Fibroblast of skin of scalp (primary cell): ENCODE measurements around the gene PUS3.
"Not testable (repeated sequence)": the region's sequence is repeated elsewhere in the genome, so short reads cannot be mapped to it uniquely, and the experiment has no call there.

Experiments
- DNase-seq: peaks from one replicate; pipeline ENCODE4 v3.0.0-alpha.2; 2013

Gene PUS3

GRCh38 chr11:125916683-125917347, 13.8 kb upstream of the PUS3 start:
- DNase-seq: no peak

GRCh38 chr11:125914601-125915000, 11.6 kb upstream of the PUS3 start:
- not testable (repeated sequence) for DNase-seq

GRCh38 chr11:125910226-125910849, 7.3 kb upstream of the PUS3 start:
- DNase-seq: no peak

GRCh38 chr11:125904678-125905077, 1.7 kb upstream of the PUS3 start:
- no peak for DNase-seq

- DNase-seq: no peak
These were observed 979 bp upstream of the PUS3 start, which contains the start of gene DDX25 for GRCh38 chr11:125903711-125904659. TSS of gene DDX25 (plus strand) at chr11:125904508. CDS start at chr11:125904518, 10 bp downstream.

- DNase-seq: no peak
These were observed 604 bp downstream of the PUS3 start for GRCh38 chr11:125902277-125902926.

GRCh38 chr11:125901872-125902271, 1.1 kb downstream of the PUS3 start:
- DNase-seq: no peak

- DNase-seq: no peak
These were observed 10.0 kb downstream of the PUS3 start for GRCh38 chr11:125892994-125893393.

- DNase-seq: peak; percentile 43
These were observed 10.9 kb downstream of the PUS3 start for GRCh38 chr11:125892071-125892470.

- DNase-seq: no peak
These were observed 12.4 kb downstream of the PUS3 start for GRCh38 chr11:125890447-125891100.

- DNase-seq: peak; percentile 97
These were observed 15.4 kb downstream of the PUS3 start, which contains the start of gene HYLS1 for GRCh38 chr11:125887373-125888324. TSS of gene HYLS1 (plus strand) at chr11:125887668. CDS start at chr11:125899369, 11,701 bp downstream.

- DNase-seq: no peak
These were observed 16.0 kb downstream of the PUS3 start for GRCh38 chr11:125886997-125887372.

GRCh38 chr11:125883375-125883774, 19.6 kb downstream of the PUS3 start:
- DNase-seq: no peak

GRCh38 chr11:125881291-125881690, 21.7 kb downstream of the PUS3 start:
- DNase-seq: no peak

GRCh38 chr11:125874556-125875124, 28.4 kb downstream of the PUS3 start:
- DNase-seq: peak; percentile 70

- no peak for DNase-seq
These were observed 29.0 kb downstream of the PUS3 start for GRCh38 chr11:125873881-125874555.

GRCh38 chr11:125872138-125872491, 30.9 kb downstream of the PUS3 start:
- no peak for DNase-seq

GRCh38 chr11:125871391-125872137, 31.4 kb downstream of the PUS3 start:
- DNase-seq: peak; percentile 33

- DNase-seq: no peak
These were observed 33.5 kb downstream of the PUS3 start for GRCh38 chr11:125869521-125869920.
